Esophagus muscularis mucosa (tissue), 3 donors: ENCODE results near the gene SERPINH1.

Source experiments
- POLR2A ChIP-seq: fragments of 450-650 bp; IDR thresholded peaks from one replicate; pipeline ENCODE4 v1.6.1; 2017; ENCODE audit warnings: antibody characterized with exemption, moderate library complexity, mild to moderate bottlenecking, low read depth
- POLR2AphosphoS5 ChIP-seq, 2 donors: sonication (generic); formaldehyde crosslinking; IDR thresholded peaks; one replicate each; pipeline ENCODE4 v1.6.1; 2017; ENCODE audit warnings: antibody characterized with exemption in 2 of 2
- TF ChIP-seq, protein P1 (sequence below), 3 experiments: fragments of 200-600 bp in 2 of 3; fragments of 450-650 bp in 1 of 3; sonication (generic) in 2 of 3; IDR thresholded peaks; one replicate each; pipeline ENCODE4 v1.5.1; 2017 to 2019; ENCODE audit warnings: antibody characterized with exemption in 3 of 3, mild to moderate bottlenecking in 2 of 3, moderate library complexity in 1 of 3

DNA sequence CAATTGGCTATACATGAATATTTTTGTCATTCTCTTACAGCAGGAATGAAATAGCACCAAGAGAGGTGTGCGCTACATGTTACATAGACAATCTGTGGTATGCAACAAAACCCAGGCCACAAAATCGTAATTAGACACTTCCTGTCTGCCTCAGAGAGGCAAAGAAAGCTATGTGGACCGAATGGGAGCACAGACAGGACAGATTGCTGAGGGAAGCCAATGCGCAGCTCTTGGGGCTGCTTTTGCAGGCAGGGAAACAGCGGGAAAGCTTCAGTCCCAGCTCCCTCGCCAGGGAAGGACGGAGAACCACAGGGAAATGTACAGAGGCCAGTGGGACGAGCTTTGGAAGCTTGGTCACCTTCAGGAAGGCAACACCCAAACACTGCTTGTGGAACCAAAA is 40.9 kb downstream of the SERPINH1 start:
- TF ChIP-seq, protein P1, sequence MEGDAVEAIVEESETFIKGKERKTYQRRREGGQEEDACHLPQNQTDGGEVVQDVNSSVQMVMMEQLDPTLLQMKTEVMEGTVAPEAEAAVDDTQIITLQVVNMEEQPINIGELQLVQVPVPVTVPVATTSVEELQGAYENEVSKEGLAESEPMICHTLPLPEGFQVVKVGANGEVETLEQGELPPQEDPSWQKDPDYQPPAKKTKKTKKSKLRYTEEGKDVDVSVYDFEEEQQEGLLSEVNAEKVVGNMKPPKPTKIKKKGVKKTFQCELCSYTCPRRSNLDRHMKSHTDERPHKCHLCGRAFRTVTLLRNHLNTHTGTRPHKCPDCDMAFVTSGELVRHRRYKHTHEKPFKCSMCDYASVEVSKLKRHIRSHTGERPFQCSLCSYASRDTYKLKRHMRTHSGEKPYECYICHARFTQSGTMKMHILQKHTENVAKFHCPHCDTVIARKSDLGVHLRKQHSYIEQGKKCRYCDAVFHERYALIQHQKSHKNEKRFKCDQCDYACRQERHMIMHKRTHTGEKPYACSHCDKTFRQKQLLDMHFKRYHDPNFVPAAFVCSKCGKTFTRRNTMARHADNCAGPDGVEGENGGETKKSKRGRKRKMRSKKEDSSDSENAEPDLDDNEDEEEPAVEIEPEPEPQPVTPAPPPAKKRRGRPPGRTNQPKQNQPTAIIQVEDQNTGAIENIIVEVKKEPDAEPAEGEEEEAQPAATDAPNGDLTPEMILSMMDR (IDR thresholded peaks at IDR 0.05), result no peak
- TF ChIP-seq POLR2AphosphoS5 (IDR thresholded peaks at IDR 0.05), result no peak
- no peak for TF ChIP-seq POLR2A
